ENCODE results near the gene SLC24A4.
"Not testable (repeated sequence)": the region's sequence is repeated elsewhere in the genome, so short reads cannot be mapped to it uniquely, and the experiment has no call there.

Gene SLC24A4

GRCh38 chr14:92520102-92521057 is 197.4 kb downstream of the SLC24A4 start:
- no peak for DNase-seq (ENCODE audit: low spot score)

- no peak for DNase-seq (ENCODE audit: low spot score)
These were observed 198.1 kb downstream of the SLC24A4 start for GRCh38 chr14:92521058-92521415.

- no peak for DNase-seq (ENCODE audit: low spot score)
These were observed 200.8 kb downstream of the SLC24A4 start for GRCh38 chr14:92523752-92524151.

- DNase-seq (ENCODE audit: low spot score) = no peak
These were observed 201.7 kb downstream of the SLC24A4 start for GRCh38 chr14:92524602-92525185.

- no peak for DNase-seq (ENCODE audit: low spot score)
These were observed 202.5 kb downstream of the SLC24A4 start for GRCh38 chr14:92525322-92526095.

- no peak for DNase-seq (ENCODE audit: low spot score)
These were observed 204.8 kb downstream of the SLC24A4 start for GRCh38 chr14:92527721-92528120.

GRCh38 chr14:92528486-92529100 is 205.6 kb downstream of the SLC24A4 start:
- DNase-seq (ENCODE audit: low spot score) = no peak

GRCh38 chr14:92529903-92530302 is 206.9 kb downstream of the SLC24A4 start:
- no peak for DNase-seq (ENCODE audit: low spot score)

- DNase-seq (ENCODE audit: low spot score) = no peak
These were observed 208.3 kb downstream of the SLC24A4 start for GRCh38 chr14:92531106-92531873.

- DNase-seq (ENCODE audit: low spot score) = no peak
These were observed 209.7 kb downstream of the SLC24A4 start for GRCh38 chr14:92532490-92533163.

GRCh38 chr14:92534932-92535643 is 212.1 kb downstream of the SLC24A4 start:
- DNase-seq (ENCODE audit: low spot score) = no peak

- DNase-seq (ENCODE audit: low spot score) = not testable (repeated sequence)
These were observed 213.3 kb downstream of the SLC24A4 start for GRCh38 chr14:92536231-92536630.

GRCh38 chr14:92538412-92538985 is 215.5 kb downstream of the SLC24A4 start:
- no peak for DNase-seq (ENCODE audit: low spot score)

- DNase-seq (ENCODE audit: low spot score) = no peak
These were observed 216.5 kb downstream of the SLC24A4 start for GRCh38 chr14:92539419-92539818.

- no peak for DNase-seq (ENCODE audit: low spot score)
These were observed 216.9 kb downstream of the SLC24A4 start for GRCh38 chr14:92539875-92540274.

GRCh38 chr14:92540472-92541048 is 217.6 kb downstream of the SLC24A4 start:
- peak; percentile 46 for DNase-seq (ENCODE audit: low spot score)

- DNase-seq (ENCODE audit: low spot score) = no peak
These were observed 220.0 kb downstream of the SLC24A4 start for GRCh38 chr14:92542766-92543554.

GRCh38 chr14:92544051-92544720 is 221.2 kb downstream of the SLC24A4 start:
- no peak for DNase-seq (ENCODE audit: low spot score)

Measured in SW480 (cell line).